Measurements from ENCODE around the gene NHERF1.

GRCh38 chr17:74814453-74814852, 66.0 kb downstream of the NHERF1 start:
- TF ChIP-seq CTCF (IDR thresholded peaks at IDR 0.05) (peak in 2 of 6 experiments; percentile 23 to 26), POLR2A (IDR thresholded peaks at IDR 0.05) (no peak)
